ENCODE data around the gene SLC25A41. TPM values are rescaled to one million over a fixed set of nuclear protein-coding genes. Genes with fewer than 3 reads are reported as not detected.
A peak's percentile ranks its signal among the peaks of the same experiment; 100 is the strongest.

SLC25A41 gene
- total and polyA plus RNA-seq, 9 of the 15 experiments (the other 6 are each of a cell fraction or from before 2014, with no cell fraction given), result 0.08 to 4.2 (median 1.6) TPM

GRCh38 chr19:6392221-6393073, 41.1 kb downstream of the SLC25A41 start (continued):
- TF ChIP-seq UBTF (IDR thresholded peaks at IDR 0.05; ENCODE audit: borderline replicate concordance in 1 of 2, low read depth in 2 of 2, low read length in 2 of 2), result no peak
- TF ChIP-seq E2F6 (IDR thresholded peaks at IDR 0.05; ENCODE audit: borderline replicate concordance in 1 of 2, extremely low read depth in 1 of 2, insufficient read depth in 1 of 2, insufficient read length in 1 of 2, low read depth in 1 of 2, low read length in 1 of 2, poor library complexity in 1 of 2, severe bottlenecking in 1 of 2), result no peak
- TF ChIP-seq PCBP2 (IDR thresholded peaks at IDR 0.05; ENCODE audit: low read depth, low read length, poor library complexity, severe bottlenecking), result no peak
- TF ChIP-seq, protein P1, sequence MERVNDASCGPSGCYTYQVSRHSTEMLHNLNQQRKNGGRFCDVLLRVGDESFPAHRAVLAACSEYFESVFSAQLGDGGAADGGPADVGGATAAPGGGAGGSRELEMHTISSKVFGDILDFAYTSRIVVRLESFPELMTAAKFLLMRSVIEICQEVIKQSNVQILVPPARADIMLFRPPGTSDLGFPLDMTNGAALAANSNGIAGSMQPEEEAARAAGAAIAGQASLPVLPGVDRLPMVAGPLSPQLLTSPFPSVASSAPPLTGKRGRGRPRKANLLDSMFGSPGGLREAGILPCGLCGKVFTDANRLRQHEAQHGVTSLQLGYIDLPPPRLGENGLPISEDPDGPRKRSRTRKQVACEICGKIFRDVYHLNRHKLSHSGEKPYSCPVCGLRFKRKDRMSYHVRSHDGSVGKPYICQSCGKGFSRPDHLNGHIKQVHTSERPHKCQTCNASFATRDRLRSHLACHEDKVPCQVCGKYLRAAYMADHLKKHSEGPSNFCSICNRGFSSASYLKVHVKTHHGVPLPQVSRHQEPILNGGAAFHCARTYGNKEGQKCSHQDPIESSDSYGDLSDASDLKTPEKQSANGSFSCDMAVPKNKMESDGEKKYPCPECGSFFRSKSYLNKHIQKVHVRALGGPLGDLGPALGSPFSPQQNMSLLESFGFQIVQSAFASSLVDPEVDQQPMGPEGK (CRISPR knock-in tag; IDR thresholded peaks at IDR 0.05; ENCODE audit: borderline replicate concordance), result no peak
- no peak for TF ChIP-seq ZNF444 (CRISPR knock-in tag; IDR thresholded peaks at IDR 0.05)
- TF ChIP-seq ZNF140 (CRISPR knock-in tag; IDR thresholded peaks at IDR 0.05), result no peak
- no peak for TF ChIP-seq PCBP1 (IDR thresholded peaks at IDR 0.05; ENCODE audit: low read depth, low read length, poor library complexity, severe bottlenecking)
- TF ChIP-seq ADNP (tag; IDR thresholded peaks at IDR 0.05), result no peak
- TF ChIP-seq TFAP4 (CRISPR knock-in tag; IDR thresholded peaks at IDR 0.05; ENCODE audit: borderline replicate concordance), result no peak
- peak; percentile 60 for TF ChIP-seq SUPT5H (IDR thresholded peaks at IDR 0.05)
- no peak for TF ChIP-seq JUNB (CRISPR knock-in tag; conservative IDR thresholded peaks at IDR 0.05)
- TF ChIP-seq DACH1 (IDR thresholded peaks at IDR 0.05; ENCODE audit: partially characterized antibody), result no peak
- TF ChIP-seq ZKSCAN8 (CRISPR knock-in tag; IDR thresholded peaks at IDR 0.05), result no peak
- TF ChIP-seq ARHGAP35 (IDR thresholded peaks at IDR 0.05; ENCODE audit: partially characterized antibody), result no peak
- no peak for TF ChIP-seq BRD4 (IDR thresholded peaks at IDR 0.05)
- TF ChIP-seq MAFK (IDR thresholded peaks at IDR 0.05; ENCODE audit: low read length), result peak; percentile 69
- TF ChIP-seq, protein P2, sequence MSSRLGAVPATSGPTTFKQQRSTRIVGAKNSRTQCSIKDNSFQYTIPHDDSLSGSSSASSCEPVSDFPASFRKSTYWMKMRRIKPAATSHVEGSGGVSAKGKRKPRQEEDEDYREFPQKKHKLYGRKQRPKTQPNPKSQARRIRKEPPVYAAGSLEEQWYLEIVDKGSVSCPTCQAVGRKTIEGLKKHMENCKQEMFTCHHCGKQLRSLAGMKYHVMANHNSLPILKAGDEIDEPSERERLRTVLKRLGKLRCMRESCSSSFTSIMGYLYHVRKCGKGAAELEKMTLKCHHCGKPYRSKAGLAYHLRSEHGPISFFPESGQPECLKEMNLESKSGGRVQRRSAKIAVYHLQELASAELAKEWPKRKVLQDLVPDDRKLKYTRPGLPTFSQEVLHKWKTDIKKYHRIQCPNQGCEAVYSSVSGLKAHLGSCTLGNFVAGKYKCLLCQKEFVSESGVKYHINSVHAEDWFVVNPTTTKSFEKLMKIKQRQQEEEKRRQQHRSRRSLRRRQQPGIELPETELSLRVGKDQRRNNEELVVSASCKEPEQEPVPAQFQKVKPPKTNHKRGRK (tag; IDR thresholded peaks at IDR 0.05), result no peak
- no peak for TF ChIP-seq PHB (CRISPR knock-in tag; IDR thresholded peaks at IDR 0.05)
- TF ChIP-seq ARID1B (IDR thresholded peaks at IDR 0.05), result peak; percentile 32; the same call in 1 of the 2 replicates
